G401.6 (cell line): Measurements from ENCODE around the gene RAB14.
"Not testable (repeated sequence)": the region's sequence is repeated elsewhere in the genome, so short reads cannot be mapped to it uniquely, and the experiment has no call there.

Experiments
- FAIRE-seq: peaks from 2 replicates; lab custom pipeline; 2012; peaks lifted over from hg19 to GRCh38; lab: Jason Lieb, UNC

The RAB14 gene

GRCh38 chr9:121154782-121155181 lies 46.9 kb downstream of the RAB14 start:
- no peak for FAIRE-seq

GRCh38 chr9:121153642-121154041 lies 48.0 kb downstream of the RAB14 start:
- no peak for FAIRE-seq

GRCh38 chr9:121150188-121150587 lies 51.5 kb downstream of the RAB14 start:
- no peak for FAIRE-seq

GRCh38 chr9:121144482-121144881 lies 57.2 kb downstream of the RAB14 start:
- FAIRE-seq = no peak

- FAIRE-seq = no peak
Measured at GRCh38 chr9:121143771-121144170, 57.9 kb downstream of the RAB14 start.

GRCh38 chr9:121141706-121142105 lies 60.0 kb downstream of the RAB14 start:
- no peak for FAIRE-seq

- FAIRE-seq = no peak
Measured at GRCh38 chr9:121141306-121141705, 60.4 kb downstream of the RAB14 start.

DNA sequence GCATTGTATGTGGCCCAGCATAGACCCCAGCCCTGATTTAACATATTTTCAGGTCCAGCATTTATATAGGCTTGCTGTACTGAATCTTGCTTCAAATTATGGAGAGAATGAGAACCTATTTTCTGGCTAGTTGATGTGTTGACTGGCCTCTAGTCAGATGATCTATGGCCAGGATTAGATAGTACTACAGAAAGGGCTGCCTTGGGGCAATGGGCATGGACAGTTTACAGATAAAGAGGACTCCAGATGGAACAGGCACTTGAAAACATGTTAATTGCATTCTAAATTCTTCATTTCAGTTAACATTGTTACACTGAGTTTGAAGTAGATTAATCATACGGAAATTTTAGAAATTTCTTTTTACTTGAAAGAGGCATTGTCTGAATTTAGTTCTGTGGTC lies 61.5 kb downstream of the RAB14 start:
- FAIRE-seq = no peak

DNA sequence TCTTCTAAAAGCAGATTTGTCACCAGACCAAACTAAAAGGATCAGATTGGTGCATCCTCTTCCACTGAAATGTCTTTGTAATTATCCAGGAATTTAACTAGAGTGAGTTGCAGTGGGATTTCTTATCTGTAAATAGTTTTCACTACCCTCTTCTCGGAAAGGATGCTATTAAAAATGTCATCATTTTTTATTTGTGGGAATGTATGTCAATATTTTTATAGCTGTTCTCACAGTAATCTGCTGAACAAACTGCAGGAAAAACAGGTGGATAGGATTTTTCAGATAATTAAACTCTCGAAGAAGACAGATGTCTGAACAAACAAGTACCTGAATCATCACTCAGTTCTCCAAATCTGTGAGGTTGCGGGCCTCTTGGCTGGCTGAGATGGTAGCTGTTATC lies 62.7 kb downstream of the RAB14 start:
- FAIRE-seq = no peak

- no peak for FAIRE-seq
Measured at GRCh38 chr9:121138561-121138960, 63.1 kb downstream of the RAB14 start.

GRCh38 chr9:121135642-121136041 lies 66.0 kb downstream of the RAB14 start:
- FAIRE-seq = no peak

DNA sequence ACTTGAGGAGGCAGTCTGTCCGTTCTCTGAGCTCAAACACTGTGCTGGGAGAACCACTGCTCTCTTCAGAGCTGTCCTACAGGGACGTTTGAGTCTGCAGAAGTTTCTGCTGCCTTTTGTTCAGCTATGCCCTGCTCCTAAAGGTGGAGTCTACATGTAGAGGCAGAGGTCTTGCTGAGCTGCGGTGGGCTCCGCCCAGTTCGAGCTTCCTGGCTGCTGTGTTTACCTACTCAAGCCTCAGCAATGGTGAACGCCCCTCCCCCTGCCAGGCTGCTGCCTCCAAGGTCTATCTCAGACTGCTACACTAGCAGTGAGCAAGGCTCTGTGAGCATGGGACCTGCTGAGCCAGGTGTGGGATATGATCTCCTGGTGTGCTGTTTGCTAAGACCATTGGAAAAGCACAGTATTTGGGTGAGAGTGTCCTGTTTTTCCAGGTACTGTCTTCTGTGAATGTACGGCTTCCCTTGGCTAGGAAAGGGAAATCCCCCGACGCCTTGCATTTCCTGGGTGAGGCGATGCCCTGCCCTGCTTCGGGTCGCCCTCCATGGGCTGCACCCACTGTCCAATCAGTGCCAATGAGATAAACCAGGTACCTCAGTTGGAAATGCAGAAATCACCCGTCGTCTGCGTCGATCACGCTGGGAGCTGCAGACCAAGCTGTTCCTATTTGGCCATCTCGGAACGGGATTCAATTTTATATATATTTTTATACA lies 68.4 kb downstream of the RAB14 start:
- no peak for FAIRE-seq

GRCh38 chr9:121129384-121129783 lies 72.3 kb downstream of the RAB14 start:
- not testable (repeated sequence) for FAIRE-seq
